NOMO-1 (cell line): ENCODE results near the gene UROC1.

ENCODE experiments used
- DNase-seq, 2 experiments: peaks; one replicate each; lab custom pipeline; 2025; ENCODE audit not compliant: unreplicated experiment in 2 of 2; lab: John Stamatoyannopoulos, UW

UROC1 gene

DNA sequence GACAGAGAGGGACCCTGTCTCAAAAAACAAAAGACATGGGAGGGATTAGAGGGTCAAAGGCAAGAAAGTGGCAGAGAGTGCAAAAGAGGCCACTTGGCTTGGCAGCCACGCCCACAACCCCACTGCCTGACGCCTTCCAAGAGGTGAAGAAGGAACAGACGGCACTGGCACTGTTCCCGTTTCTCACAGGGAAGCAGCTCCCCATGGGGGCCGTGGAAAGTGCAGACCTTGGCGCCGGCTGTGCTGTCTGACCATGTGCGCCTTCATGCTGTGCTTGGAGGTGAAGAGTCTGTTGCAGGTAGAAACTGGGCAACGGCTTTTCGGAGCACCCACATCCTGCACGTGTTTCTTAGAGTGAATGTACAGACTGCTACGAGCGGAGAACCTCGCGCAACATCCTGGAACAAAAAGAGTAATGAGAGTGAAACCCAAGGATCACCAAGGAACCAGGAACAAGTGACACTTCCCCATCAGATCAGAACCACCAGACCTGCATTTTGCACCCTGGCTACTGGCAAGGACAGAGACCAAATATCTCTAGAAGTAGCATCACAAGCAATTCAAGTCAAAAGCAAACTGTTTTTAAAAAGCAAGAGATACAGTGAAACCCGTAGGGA, 51.5 kb downstream of the UROC1 start:
- DNase-seq = peak; percentile 19 to 56

DNA sequence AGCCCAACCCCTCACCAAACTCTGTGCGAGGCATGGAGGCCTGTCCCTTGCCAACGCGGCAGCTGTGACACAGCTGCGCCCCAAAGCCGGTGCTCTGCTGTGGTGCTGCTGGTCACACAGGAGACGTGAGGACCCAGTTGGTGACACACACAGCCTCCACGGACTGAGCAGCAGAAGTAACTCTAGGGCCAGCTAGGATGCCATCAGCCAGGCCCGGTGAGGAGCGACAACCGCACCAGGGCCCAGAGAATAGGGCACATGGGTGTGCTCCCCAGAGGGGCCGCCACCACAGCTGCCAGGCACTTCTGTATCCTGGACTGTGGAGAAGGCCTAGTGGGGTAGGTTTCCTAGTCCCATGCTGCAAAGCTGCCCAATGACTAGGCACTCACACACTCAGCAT, 52.6 kb downstream of the UROC1 start:
- DNase-seq = no peak

DNA sequence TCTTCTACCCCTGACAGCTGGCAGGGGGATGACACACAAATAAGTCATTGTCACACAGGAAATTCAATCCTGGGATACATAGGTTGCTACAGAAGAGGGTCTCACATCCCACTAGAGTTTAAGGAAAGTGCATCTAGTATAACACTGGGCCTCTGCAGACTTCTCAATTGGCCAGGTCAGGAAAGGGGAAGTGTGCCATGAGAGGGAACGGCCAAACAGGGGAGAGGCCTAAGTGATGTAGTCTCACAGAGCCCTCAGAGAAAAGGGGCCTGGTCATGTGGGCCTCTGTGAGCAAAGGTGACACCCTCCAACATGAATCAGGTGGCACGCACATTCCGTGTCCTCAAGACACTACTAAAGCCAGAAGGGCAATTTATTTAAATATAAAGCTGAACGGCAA, 53.1 kb downstream of the UROC1 start:
- peak; percentile 32 to 65 for DNase-seq

DNA sequence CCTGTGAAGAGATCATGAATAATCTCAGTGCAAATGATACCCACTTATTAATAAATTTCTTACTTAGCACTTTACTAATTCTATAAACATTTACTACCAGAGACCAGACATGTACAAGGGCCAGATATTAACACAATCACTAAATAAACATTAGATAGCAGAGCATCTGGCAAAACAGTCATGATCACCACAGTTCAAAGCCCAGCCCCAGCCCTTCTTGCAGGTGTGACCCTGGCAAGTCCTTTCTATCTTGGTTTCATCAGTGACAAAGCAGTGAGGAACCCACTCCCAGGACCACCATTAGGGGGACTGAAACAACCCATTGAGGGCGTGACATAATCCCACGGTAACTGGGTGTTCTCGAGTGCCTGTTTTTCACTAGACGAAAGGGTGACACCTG, 53.5 kb downstream of the UROC1 start:
- no peak for DNase-seq

DNA sequence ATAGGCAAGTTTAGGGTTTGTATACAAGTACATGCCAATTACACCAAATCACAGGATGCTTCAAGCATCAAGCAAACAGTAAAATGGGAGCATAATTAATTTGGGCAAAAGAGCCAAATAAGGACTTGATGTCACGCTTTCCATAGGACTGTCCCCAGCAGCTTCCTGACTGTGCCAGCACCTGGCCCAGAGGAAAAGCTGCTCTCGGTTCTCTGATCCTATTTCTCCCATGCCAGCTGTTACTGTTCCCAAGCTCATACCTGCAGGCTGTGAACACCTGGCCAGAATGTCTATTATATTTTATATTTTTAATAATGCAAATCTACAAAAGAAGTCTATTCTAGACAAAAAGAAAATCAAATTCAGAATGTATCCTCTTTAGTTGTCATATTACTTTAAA, 54.1 kb downstream of the UROC1 start:
- DNase-seq = no peak

DNA sequence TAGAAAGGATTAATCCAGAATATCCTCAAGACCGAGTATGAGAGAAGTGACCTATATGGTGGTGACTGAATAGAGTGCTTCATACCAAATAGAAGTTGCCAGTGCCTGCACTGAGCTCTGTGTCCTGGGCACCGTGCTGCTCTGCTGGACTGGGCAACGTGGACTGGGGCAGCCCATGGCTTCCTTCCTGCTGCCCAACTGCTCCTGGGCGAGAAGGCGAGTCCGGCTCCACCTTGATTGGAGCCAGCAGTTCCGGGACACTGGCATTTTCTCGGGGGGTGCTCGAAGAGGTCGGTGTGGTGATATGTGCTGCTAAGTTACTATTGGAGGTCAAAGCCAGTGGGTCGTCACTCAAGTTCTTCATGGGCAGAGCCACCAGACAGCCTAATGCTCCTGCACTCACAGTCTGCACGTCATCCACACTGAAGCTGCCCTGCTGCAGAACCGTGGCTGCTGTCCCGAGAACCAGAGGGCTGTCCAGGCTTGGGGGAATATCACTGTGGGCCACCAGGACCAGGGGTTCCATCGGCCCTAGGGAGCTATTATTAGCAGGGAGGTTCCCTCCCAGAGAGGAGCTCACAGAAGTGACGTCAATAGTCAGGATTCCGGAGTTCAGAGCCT, 56.0 kb downstream of the UROC1 start:
- DNase-seq = no peak

DNA sequence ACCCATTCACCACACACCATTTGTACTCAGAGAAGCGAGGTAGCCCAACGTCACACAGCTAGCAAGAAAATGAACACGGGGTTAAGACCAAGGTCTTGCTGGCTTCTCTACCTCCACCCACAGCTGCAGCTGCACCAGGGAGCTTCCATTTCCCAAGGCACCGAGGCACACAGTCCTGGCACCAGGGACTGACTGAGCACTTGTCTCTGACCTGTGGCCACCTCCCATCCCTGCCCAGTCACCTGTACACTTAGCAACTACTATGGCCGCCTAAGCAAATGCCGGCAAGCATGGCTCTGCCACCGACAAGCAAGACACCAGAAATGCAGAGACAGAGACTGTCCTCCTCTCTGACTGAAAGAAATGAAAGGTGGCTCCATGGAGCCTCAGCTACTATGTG, 57.2 kb downstream of the UROC1 start:
- no peak for DNase-seq

DNA sequence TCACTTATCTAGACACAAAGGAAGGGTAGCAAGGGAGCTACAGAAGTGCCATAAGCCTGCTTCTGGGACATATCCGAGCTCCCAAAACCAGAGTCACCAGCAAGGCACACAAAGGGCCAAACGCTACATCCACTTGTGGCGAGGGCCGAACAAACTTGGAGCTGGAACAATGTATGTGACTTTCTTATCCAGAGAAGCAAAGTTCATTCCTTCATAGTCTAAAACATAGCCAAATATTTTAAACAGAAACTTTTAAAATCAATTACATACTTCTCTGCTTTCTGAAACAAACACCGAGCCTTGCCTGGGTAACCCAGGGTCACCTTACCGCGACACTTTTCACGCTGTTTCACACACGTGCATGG, 57.8 kb downstream of the UROC1 start:
- no peak for DNase-seq

DNA sequence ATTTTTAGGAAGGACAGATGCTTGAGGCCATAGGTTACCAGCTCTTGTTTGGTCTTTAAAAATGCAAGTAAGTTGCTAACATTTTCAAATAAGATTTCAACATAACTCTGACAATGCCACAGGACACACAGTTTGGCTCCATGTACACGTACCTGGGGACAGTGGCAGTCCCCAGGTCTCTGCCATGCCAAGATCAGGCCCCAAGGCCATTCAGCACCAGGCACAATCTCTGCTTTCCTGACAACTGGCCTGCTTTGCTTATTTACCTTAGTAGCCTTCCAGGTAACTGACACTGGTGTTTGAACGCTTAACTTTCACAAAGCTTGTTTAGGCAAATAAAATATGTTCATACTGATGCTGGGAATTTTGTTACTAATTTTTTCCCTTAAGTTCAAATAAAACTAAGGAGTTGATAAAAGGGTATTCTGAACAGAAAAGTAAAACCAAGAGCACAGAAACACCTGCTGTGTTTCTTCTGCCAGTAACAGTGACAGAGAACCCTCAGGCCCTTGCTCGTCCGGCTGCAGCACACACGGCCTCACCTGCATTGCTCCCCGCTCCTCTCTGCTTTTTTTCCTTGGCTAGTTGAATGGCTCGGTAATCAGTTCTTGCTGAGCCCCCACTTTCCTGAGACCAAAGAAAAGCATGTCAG, 58.3 kb downstream of the UROC1 start:
- no peak for DNase-seq

DNA sequence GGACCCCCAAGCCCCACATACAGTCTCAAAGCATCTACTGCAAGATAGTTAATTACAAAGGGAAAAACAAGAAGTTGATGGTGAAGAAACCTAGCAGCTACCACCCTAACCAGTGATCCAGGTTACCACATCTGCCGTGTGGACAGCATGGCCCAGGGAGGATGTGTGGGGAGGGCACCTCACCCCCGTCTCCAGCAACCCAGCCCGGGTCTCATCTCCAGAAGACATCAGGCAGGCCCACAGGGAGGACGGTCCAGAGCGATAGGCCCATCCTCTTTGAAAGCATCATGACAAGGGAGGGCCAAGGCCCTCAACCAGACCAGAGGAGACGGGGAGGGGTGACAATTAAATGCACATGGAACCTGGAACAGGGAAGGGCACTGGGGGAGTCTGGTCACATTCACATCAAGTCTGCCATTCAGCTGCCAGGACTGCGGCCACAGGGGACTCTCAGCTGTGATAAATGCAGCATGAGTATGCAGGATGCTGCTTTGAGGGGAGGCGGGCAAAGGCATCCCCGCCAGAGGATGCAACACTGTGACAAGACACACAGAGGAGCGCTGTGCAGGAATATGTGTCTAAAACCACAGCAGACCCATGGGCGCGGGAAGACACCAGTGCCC, 60.7 kb downstream of the UROC1 start:
- DNase-seq = no peak

DNA sequence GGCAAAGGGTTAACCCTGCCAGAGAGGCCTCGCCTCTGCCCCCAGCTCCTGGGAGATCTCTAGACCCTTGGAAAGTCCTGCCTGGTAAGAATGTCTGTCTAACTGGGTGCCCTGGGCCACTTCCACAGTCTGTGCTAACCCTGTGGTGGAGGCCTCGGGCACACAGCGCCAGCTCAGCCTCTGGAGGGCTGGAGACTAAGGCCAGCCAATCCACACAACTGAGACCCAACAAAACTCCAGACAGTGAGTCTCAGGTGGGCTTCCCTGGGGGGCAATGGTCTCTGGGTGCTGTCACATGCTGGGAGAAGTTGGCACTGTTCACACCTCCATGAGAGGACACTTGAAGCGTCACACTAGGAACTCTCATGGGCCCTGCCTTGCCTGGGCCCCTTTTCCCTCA, 61.4 kb downstream of the UROC1 start:
- no peak for DNase-seq

DNA sequence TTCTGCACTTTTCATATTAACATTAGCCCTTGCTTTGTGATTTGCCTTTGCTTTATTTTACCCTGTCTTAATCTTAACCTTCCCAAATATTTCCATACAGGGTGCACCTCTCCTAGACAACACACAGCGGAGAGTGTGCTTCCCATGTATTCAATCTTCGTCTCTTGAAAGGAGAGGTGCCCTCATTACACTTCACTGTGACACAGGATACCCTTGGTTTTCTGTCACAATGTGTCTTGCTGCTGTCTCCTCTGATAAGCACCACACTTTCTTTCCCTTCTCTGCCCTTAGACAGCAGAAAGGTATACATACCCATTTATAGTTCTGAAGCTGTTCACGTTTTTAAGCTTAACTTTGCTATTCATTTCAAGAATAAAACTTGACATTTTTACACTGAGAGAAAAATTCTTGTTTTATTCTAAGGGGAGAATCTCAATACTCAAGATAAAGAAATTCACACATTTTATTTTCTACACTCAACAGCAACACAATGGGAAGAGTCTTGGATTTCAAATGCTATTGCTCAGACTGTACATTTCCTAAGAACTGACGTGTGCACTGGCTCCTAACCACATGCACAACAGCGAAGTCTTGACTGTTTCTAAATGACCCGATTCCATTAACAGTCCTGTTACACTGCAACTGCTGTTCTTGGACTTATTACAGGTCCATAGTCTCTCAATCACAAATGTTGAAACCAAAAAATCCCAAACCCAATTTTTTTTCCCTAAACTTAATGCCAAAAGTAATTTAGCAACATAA, 63.0 kb downstream of the UROC1 start:
- no peak for DNase-seq

DNA sequence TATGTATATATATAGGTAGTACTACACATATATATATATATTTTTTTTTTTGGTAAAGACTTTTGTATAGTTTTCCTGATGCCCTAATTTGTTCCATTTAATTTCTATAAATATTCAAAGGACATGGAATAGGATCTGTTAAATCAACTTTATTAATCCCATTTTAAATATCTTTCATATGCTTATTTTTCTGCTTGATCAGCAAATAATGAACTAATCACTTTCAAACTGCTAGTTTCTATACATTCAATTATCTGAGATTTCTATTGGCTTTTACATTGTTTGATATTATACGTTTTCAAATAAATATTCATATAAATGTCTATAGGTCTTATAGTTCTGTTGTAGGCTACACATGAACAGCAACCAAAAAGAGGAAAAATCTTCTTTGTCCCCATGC, 63.5 kb downstream of the UROC1 start:
- no peak for DNase-seq

DNA sequence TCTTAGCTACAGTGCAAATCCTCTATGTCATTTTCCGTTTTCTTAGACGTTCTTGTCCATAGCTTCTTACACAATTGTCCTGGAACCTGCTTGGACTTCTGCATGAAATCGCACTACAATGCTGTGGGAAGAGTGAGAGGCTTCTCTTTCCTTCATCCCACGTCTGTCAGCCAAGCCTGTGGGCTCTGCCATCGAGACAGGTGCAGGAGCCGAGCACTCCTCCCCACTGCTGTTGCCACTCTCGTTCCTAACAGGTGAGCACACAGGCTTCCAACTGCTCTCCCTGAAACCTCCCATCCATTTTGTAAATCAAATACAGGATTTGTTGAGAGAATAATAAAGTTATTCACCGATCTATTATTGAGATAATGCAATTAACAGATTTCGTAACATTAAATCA, 65.4 kb downstream of the UROC1 start:
- DNase-seq = no peak

DNA sequence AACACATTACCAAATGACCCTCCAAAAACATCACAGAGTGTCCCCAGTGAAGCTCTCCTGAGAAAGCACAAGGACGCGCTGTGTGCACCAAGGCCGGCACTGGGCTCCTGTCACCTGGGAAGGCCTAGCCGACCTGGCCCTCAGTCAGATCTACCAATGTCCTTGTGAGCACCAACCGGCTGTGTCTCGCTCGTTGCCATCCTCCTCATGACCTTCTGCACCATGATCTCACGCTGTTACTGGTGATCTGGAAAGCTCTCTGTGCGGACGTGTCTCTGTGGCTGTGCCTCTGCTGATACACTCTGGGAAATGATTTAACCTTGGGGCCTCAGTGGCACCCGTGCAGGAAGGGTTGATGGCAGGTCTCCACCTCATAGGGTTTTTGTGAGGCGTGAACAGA, 66.1 kb downstream of the UROC1 start:
- no peak for DNase-seq

DNA sequence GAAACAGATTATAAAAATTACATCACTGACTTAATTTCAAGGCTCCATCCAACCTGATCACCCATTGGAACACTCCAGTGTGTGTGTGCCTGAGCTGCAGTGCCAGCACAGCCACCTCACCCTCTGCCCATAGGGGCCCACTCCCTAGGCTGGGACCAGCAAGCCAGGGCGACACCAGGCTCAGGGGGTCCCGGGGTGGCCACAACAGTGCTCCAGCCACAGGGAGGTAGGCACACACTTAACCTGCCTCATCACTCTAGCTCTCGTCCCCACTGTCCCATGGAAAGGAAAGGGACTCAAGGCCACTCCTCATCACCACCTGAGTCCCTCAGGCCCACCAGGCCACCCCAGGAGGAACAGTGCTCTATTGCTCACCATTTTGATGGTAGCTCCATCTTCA, 66.8 kb downstream of the UROC1 start:
- no peak for DNase-seq

DNA sequence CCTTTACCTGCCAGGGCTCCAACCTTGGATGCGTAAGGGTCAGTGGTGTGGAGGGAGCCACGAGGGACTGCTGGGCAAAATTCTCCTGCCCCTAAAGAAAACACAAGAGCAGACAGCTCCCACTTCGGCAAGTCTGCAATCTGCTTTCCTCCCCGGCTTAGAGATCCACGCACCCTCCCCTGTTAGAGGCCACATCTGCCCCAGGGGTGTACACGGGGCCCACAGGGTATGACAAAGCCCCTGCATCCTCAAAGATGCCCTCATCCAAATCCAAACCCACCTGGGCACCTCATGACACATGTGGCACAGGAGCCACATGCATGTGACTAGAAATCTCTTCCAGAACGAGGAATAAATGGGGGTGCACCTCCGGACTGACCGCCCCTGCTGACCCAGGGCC, 67.4 kb downstream of the UROC1 start:
- no peak for DNase-seq

DNA sequence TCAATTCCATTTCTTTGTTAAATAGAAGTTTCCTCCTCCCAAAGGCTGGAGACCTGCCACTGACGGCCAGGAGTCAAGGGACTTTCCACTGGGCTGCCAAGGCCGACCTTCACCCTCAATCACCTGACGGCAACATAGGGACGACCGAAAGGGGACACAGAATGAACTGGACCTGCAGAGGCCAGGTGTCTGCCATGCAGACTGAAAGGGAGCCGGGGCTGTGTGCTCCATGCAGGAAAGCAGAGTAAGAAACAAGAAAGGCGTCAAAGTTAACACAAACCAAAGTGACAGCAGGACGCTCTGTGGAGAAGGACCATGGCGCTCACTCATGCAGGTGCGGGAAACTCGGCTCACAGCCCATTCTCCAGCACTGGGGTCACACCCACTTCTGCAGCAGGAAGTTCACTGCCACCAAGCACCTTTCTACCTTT, 67.9 kb downstream of the UROC1 start:
- DNase-seq = no peak

DNA sequence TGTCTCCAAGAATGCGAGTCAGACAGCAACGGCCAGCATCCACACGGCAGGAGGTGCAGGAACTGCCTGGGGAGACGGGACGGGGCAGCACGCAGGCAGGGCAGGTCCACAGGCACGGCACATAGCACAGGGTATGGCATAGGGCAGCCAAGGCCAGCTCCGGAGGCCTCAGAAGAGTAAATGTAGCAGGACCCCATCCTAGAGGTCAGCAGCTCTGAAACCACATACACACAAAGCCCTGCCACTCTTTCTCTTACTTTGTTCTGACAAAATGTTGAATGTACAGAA, 68.7 kb downstream of the UROC1 start:
- no peak for DNase-seq

DNA sequence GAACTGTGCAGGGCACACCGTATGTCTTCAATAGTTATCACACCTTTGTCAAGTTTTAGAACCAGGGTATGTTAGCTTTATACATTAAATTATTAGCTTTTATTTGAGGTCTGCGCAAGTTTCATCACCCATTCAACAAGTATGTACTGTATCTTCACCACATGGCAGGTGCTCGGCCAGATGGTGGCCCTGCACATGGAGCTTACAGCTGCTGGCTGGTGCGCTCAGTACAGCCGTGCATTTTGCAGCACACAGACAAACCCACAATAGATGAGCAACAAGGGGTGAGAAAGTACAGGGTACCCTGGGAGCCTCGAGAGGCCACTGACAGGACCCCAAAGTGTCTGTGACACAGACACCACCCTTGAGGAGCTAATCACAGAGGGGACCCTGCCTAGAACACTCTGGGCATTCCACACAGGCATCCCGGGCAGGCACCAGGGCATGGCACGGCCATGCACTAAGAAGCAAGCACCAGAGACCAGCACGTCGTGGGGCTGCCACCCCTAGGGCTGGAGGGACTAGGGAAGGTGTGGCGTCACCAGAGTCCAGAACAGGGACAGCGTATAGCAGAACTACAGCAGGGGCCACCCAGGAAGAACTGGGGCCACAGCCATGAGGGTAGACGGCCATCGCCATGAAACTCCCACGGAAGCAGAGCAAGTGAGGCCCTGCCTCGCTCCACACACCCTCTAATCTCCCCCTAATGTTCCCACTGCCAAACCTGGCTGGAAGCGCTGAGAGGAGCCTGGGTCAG, 69.3 kb downstream of the UROC1 start:
- no peak for DNase-seq
